ENCODE data around the gene EIF4B. TPM values are rescaled to one million over a fixed set of nuclear protein-coding genes. Genes with fewer than 3 reads are reported as not detected.
"Not testable (repeated sequence)": the region's sequence is repeated elsewhere in the genome, so short reads cannot be mapped to it uniquely, and the experiment has no call there.

The EIF4B gene
- total RNA-seq, 1 donor from 2014 or later, result 250 TPM

GRCh38 chr12:52992699-52993557, 13.3 kb upstream of the EIF4B start:
- DNase-seq (ENCODE audit: extremely low read depth, low read depth, low spot score), result no peak

GRCh38 chr12:52993558-52993869, 12.7 kb upstream of the EIF4B start:
- DNase-seq (ENCODE audit: extremely low read depth, low read depth, low spot score), result no peak

- DNase-seq (ENCODE audit: extremely low read depth, low read depth, low spot score), result no peak
Observed at GRCh38 chr12:53004178-53004577, 2.1 kb upstream of the EIF4B start.

- no peak for DNase-seq (ENCODE audit: extremely low read depth, low read depth, low spot score)
Observed at GRCh38 chr12:53004582-53004981, 1.7 kb upstream of the EIF4B start.

DNA sequence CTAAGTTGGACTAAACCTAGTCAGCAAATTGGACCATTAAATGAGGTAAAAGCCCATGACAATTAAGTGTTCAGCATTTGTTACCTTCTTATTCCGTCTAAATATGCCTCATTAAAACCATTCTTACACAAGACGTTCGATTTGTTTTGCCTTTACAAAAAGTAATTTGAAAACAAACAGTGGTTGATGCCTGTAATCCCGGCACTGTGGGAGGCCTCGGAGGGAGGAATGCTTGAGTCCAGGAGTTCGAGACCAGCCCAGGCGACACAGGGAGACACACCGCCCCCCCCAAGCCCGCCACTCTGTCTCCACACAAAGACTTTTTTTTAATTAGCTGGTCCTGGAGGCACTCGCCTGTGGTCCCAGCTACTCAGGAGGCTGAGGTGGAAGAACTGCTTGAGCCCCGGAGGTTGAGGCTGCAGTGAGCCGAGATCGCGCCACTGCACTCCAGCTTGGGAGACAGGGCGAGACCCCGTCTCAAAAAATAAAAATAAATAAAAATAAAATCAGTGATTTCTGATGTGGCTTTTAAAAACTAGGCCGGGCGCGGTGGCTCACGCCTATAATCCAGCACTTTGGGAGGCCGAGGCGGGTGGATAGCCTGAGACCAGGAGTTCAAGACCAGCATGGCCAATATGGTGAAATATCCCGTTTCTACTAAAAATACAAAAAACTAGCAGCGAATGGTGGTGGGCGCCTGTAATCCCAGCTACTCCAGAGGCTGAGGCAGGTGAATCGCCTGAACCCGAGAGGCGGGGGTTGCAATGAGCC, 856 bp upstream of the EIF4B start:
- DNase-seq (ENCODE audit: extremely low read depth, low read depth, low spot score), result no peak

DNA sequence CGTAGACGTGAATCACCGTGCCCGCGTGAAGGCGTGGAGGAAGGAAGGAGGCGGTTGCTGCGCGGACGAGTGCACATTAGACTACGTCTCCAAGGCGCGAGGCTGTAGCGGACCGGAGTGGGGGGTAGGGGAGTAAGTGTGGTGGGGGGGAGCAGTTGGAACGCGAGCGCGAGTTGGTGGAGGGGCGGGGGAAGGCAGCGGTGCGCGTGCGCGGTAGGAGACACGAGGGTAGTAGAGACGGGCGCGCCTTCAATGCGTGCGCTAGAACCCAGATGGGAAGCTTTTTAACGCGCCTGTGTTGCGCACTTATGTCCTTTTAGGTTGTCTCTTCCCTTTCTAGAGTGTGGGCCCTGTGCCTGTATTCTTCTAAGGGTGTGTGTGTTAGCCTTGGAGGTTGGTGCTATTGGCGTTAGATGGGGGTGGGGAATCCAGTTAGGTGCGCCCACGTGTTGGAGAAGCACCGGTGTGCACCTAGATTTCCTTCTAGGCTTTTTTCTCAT, 604 bp downstream of the EIF4B start:
- DNase-seq (ENCODE audit: extremely low read depth, low read depth, low spot score), result no peak

- DNase-seq (ENCODE audit: extremely low read depth, low read depth, low spot score), result no peak
Observed at GRCh38 chr12:53007343-53007742, 1.1 kb downstream of the EIF4B start.

- DNase-seq (ENCODE audit: extremely low read depth, low read depth, low spot score), result not testable (repeated sequence)
Observed at GRCh38 chr12:53008760-53009159, 2.5 kb downstream of the EIF4B start.

DNA sequence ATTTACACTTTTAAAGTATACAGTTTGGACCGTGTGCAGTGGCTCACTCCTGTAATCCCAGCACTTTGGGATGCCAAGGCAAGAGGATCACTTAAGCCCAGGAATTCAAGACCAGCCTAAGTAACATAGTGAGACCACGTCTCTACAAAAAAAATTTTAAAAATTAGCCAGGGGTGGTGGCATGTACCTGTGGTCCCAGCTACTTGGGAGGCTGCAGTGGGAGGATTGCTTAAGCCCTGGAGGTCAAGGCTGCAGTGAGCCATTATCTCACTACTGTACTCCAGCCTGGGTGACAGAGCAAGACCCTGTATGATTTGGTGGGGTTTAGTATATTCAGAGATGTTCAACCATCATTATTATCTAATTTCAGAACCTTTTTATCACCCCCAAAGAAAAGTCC, 4.7 kb downstream of the EIF4B start:
- DNase-seq (ENCODE audit: extremely low read depth, low read depth, low spot score), result no peak

GRCh38 chr12:53011889-53012288, 5.6 kb downstream of the EIF4B start:
- no peak for DNase-seq (ENCODE audit: extremely low read depth, low read depth, low spot score)

GRCh38 chr12:53012928-53013327, 6.7 kb downstream of the EIF4B start:
- no peak for DNase-seq (ENCODE audit: extremely low read depth, low read depth, low spot score)

GRCh38 chr12:53014709-53015108, 8.5 kb downstream of the EIF4B start:
- DNase-seq (ENCODE audit: extremely low read depth, low read depth, low spot score), result no peak

GRCh38 chr12:53025250-53025649, 19.0 kb downstream of the EIF4B start:
- no peak for DNase-seq (ENCODE audit: extremely low read depth, low read depth, low spot score)

- not testable (repeated sequence) for DNase-seq (ENCODE audit: extremely low read depth, low read depth, low spot score)
Observed at GRCh38 chr12:53027014-53027413, 20.8 kb downstream of the EIF4B start.

DNA sequence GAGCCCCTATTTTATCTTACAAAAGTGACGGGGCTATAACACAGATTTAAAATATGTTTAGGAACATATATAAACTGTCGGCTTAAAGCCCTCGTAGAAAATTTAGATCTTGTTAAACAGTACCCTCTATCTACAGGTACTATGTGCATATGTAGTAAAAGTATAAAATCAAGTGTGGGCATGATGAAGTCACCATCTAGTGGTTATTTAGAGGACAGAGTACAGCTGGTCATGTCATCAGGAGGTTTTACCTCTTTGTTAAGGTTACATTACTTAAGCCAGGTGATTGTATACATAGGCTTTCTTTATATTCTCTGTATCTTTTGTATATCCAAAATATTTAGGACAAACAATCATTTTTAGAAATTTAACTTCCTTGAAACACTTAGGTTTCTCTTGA, 25.4 kb downstream of the EIF4B start:
- no peak for DNase-seq (ENCODE audit: extremely low read depth, low read depth, low spot score)

DNA sequence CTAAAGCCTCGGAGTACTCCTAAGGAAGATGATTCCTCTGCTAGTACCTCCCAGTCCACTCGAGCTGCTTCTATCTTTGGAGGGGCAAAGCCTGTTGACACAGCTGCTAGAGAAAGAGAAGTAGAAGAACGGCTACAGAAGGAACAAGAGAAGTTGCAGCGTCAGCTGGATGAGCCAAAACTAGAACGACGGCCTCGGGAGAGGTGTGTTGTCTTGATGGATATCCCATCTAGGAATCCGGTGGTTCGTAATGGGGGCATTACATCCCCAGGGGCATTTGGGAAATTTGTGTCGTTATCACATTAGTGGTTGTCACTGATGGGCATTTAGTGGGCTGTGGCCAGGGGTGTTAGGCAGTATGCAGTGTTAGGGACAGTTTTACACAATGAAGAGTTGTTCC, 27.6 kb downstream of the EIF4B start:
- not testable (repeated sequence) for DNase-seq (ENCODE audit: extremely low read depth, low read depth, low spot score)

GRCh38 chr12:53034459-53034858, 28.2 kb downstream of the EIF4B start:
- DNase-seq (ENCODE audit: extremely low read depth, low read depth, low spot score), result no peak

DNA sequence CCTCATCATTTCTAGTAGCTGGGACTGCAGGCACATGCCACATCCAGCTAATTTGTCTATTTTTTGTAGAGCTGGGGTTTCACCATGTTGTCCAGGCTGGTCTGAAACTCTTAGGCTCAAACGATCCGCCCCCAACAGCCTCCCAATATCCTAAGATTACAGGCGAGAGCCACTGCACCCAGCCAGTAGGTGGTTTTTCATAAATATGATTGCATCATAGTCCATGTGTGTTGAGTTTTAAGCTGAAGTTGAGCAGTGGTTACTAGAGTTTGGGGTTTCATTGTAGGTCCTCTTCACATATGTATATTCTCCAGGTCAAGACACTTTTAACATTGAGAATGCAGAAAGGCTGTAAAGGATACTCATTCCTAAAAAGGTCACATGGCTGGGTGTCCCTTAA, 30.5 kb downstream of the EIF4B start:
- DNase-seq (ENCODE audit: extremely low read depth, low read depth, low spot score), result no peak

GRCh38 chr12:53039851-53040250, 33.6 kb downstream of the EIF4B start:
- DNase-seq (ENCODE audit: extremely low read depth, low read depth, low spot score), result no peak

GRCh38 chr12:53042607-53043454, 36.6 kb downstream of the EIF4B start:
- no peak for DNase-seq (ENCODE audit: extremely low read depth, low read depth, low spot score)

DNA sequence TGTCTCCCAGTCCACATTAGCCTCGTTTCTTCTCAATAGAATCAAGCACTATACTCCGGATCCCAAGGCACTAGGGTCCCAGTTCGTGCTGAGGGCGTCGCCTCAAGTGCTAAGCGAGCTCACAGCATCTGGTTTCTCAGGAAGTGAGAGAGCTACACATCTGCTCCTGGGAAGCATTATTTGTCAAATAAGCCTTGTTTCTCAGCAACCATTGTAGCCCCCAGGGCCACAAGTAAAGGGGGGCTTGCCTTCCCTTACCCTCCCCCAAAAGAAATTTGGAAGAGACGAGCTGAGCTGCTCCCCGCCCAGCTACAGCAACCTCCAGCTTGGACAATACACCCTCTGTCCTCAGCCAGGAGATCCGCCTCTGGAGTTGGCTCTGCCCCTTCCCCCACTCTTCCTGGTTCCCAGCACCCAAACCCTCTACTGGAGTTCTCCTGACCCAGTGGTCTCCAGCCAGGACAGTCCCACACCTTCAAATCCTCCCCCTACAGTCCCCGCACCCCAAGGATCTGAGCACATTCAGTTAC, 37.9 kb downstream of the EIF4B start:
- no peak for DNase-seq (ENCODE audit: extremely low read depth, low read depth, low spot score)

Data from glomerular endothelial cell (primary cell).